GM18909 (cell line): ENCODE measurements around the gene SLC2A13.
"Not testable (repeated sequence)": the region's sequence is repeated elsewhere in the genome, so short reads cannot be mapped to it uniquely, and the experiment has no call there.

ENCODE experiments used
- ATAC-seq: cut with Tn5 transposase; IDR thresholded peaks from one replicate; pipeline ENCODE4 v1.9.1; 2021; ENCODE audit warnings: mild to moderate bottlenecking; ENCODE audit not compliant: unreplicated experiment, poor library complexity

The SLC2A13 gene

DNA sequence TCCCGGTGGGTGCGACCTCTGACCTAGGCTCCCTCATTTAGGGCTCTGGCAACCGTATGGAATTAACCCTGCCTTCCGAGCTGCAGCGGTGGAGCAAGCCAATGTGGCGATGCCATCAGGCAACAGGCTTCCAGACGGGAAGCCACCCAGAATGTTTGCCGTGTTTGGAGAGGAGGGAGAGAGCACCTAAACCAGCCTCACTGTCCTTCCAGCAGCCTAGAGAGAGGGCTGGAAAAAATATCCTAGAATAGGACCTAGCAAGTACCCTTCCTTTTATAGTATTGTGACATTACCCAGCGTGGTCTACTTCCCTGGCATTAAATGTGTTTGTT, 287 bp upstream of the SLC2A13 start:
- ATAC-seq = no peak

GRCh38 chr12:40105265-40105514, 691 bp downstream of the SLC2A13 start:
- peak; percentile 50 for ATAC-seq

DNA sequence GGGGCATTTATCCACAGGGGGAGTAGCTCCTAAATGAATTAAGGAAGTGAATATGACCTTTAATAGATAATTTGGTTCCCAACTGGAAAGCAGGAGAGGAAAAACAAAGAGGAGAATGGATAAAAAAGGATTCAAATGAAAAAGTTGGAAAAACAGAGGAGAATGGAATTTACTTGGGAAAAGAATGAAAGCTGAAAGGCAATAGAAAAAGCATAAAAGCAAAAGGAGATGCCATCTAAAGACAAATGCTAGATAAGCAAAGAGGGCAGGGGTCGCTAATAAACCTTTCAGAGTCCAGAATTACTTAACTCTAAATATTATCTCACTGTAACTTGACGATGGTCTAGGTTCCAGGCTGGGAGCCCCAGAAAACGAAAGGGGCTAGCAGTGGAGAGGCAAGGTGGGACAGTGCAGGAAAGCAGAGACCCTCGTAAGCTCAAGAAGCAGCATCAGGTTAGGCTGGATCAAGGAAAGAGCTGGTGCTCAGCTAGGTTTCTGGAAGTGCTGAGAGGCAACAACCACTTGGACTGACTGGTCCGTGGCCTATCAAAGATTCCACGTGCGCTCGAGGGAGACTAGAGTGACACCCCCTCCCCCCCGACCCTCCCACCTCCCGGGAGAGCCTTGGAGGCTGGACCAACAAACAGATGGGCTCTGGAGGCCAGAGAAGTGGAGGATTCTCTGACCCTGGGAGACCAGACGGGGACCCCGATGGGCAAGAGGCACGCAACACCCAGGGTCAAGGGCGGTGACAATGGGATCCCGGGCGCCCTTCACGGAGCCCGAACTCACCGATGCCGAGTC, 1.2 kb downstream of the SLC2A13 start:
- no peak for ATAC-seq

DNA sequence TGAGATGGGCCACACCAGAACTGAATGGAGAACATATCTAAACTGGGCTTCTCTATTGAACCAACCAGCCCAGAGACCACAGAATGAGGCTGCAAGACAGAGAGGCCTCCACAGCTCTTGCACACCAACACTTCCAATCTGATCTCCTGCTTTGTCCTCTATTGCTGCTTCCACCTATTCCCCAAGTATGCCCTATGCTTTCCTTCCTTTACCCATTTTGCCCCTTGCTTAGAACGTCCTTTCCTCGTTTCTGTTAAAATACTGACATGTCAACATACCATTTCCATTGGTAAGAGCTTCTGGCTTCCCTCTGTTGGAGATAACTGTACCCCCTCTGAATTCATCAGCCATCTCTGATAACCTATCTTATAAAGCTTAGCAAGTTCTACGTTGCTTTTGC, 2.8 kb downstream of the SLC2A13 start:
- no peak for ATAC-seq

DNA sequence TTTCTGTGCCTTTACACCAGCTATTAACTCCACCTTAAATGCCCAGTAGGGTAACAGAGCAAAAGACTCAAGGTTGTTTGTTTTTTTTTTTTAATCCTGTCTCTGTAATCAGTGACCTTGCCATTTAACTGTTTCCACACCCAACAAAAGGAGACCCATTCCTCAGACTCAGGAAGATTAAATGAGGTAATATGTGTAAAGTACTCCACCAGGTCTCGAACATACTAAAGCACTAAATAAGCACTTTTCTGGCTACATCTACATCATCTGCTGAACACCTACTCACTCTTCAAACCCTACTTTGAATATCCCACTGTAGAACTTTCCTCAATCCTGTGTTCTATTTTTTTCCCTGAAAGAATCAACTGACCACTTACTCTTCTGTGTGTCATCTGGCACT, 4.1 kb downstream of the SLC2A13 start:
- ATAC-seq = no peak

- no peak for ATAC-seq
Observed at GRCh38 chr12:40099423-40099853, 6.4 kb downstream of the SLC2A13 start.

GRCh38 chr12:40098406-40099145, 7.3 kb downstream of the SLC2A13 start:
- ATAC-seq = no peak

GRCh38 chr12:40093512-40093911, 12.4 kb downstream of the SLC2A13 start:
- ATAC-seq = no peak

GRCh38 chr12:40086471-40086870, 19.4 kb downstream of the SLC2A13 start:
- no peak for ATAC-seq

- ATAC-seq = no peak
Observed at GRCh38 chr12:40078266-40078665, 27.6 kb downstream of the SLC2A13 start.

DNA sequence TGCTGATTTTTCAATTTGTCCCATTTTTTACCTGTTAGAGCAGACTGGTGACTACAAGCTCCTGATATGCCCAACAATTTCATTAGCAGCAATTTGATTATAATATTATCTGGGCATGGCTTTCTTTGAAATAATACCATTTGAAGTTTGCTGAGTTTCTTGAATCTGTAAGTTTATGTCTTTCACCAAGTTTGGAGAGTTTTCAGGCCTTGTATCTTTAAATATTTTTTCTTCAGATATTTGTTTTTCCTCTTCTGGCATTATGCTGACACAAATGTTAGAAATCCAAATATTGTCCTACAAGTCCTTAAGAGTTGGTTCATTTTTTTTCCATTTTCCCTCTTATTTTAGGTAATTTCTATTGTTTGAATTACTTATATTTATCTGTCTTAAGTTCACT, 30.4 kb downstream of the SLC2A13 start:
- no peak for ATAC-seq

DNA sequence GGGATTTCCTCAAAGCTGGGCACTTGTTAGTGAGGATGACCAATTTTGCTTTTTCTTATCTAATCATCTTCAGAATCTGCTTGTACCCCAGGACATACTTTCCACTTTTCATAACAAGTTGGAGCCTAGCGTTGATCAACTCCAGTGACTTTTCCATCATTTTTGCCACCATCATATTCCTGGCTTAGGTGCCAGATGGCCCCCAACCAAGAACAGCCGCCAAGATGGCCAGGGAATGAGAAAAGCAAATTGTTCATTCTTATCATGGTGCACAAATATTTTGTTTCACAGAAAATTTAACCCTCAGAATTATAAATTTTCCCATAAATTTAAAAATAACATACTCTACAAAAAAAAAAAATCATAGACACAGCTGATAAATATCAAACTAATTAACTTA, 37.5 kb downstream of the SLC2A13 start:
- no peak for ATAC-seq

DNA sequence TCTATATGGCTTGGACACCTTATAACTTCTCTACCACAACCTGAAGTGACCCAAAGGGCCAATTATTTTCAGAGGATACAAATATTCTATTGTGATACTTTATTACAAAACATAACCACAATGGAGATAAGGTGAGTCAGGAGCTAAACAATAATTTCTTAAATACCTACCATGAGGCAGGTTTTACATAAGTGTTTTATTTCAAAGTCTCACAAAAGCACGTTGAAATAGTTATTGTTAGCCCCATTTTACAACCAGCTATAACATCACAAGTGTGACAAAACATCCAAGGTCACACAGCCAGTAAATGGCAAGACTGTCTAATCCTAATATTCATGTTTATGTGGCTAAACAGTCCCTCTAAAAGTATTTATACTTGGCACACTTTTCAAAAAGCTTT, 40.2 kb downstream of the SLC2A13 start:
- ATAC-seq = no peak

DNA sequence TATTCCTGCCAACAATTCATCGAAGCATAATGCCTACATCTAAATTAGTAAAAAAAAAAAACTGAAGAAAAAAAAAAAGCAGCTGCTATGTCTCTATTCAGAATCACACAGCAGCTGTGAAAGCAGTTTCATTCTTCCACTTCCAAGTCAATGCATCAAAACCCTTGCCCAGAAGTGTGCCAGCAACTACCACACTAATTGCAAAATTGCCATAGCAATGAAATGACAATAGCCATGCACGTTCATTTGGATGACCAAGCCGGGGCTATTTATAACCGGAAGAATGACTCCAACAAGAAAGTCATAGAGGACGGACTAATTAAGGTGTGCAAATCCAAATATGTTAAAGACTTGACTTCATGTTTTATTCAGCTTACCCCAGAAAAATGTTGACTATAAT, 42.5 kb downstream of the SLC2A13 start:
- ATAC-seq = no peak

- ATAC-seq = no peak
Observed at GRCh38 chr12:40058721-40059190, 47.1 kb downstream of the SLC2A13 start.

DNA sequence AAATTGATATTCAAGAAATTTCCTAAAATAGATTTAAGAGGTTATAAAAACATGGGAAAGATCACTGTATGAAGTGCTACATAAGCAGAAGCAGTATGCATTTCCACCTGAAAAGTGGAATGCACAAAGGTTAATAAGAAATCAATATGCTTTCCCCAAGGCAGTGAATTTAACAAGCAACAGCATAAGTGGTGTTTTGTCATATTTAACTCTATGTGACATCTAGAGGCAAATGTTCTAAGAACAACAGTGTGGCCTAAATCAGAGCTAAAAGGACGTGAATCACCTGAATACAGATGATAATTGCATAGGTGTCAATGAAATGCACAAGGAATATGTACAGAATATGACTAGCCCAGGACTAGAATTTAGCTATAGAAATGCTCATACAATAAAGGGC, 49.5 kb downstream of the SLC2A13 start:
- ATAC-seq = no peak

GRCh38 chr12:40055776-40056175, 50.1 kb downstream of the SLC2A13 start:
- no peak for ATAC-seq

DNA sequence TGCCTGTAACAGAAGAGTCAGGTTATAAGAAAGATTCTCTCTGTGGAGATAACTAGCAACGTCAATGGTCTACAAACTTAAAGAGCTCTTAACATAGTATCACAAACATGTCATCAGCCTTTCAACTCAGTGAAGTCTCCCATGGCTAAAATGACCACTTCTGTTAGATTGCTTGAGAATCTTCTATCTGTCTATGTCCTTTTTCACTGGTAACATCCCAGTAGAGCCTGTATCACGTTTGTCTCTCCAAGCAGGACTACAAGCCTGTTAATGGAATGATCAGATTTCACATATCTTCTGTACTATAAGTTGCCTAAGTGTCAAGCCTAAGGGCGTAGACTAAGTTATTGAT, 50.7 kb downstream of the SLC2A13 start:
- no peak for ATAC-seq

DNA sequence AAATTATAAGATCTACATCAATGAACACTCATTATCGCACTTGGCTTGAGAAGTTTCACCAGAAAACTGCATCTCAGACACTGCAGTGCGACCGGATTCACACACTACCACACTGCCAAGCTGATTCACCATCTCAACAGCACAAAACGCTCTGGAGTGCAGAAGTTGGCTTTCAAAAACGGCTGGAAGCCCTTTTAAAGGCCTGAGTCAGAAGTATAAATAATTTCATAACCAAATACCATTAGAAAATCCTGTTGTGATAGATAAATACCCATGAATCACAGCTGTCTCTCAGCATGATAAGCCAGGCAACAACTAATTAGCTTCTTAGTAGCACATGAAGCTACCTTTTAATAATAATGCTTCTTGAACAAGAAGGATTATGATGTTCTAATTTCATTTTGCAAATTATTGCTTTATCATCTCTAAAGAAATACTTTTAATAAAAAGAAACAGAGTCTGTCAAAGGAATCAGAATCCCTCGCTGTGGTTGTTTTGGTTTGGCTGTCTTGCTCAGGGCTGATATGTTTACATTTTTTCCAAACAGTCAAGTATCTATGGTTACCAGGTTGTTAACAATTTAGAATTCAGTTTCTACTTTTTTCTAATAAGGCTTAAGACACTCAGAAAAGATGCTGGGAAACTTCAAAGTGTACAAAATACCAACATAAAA, 51.2 kb downstream of the SLC2A13 start:
- ATAC-seq = no peak

DNA sequence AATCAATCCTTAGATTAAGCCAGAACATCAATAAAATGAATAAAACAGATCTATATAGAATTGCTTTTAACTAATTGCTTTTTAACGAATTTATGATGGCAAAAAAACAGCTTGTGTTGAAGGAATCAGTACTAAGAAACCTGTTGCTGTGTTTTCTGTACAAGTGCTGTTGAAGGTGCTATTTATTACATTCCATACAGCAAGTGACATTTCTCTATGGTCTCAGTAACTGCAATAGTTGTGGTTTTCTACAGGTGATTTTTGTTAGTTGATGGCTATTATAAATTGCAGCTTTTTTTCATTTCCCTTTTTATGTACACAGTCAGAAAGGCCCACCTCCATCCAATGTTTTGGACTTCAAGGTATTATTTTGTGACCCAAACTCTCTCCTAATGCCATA, 56.6 kb downstream of the SLC2A13 start:
- ATAC-seq = no peak

DNA sequence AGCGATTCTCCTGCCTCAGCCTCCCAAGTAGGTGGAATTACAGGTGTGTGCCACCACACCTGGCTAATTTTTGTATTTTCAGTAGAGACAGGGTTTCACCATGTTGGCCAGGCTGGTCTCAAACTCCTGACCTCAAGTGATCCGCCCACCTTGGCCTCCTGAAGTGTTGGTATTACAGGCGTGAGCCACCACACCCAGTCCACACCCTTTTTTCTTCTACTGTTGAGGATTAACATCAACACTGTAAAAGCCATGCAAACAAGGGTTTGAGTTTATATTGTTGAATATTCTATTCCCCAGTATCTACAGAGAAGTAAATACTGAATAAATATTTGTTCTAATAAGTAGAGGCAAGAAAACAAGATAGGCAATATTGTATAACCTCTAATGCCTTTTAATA, 58.9 kb downstream of the SLC2A13 start:
- ATAC-seq = not testable (repeated sequence)

- no peak for ATAC-seq
Observed at GRCh38 chr12:40045656-40046055, 60.2 kb downstream of the SLC2A13 start.
